CD14-positive monocyte (primary cell): ENCODE measurements around the gene CPB2. TPM values are rescaled to one million over a fixed set of nuclear protein-coding genes. Genes with fewer than 3 reads are reported as not detected.

Experiments used
- DNase-seq, 3 donors: peaks; one replicate each; pipeline ENCODE4 v3.0.0-alpha.2; 2011 to 2022
- H2AFZ ChIP-seq: 2 replicates; pipeline ENCODE4 v1.6.0; 2012; ENCODE audit warnings: mild to moderate bottlenecking, low read depth, low read length, inconsistent platforms; ENCODE audit not compliant: insufficient read depth, poor library complexity, severe bottlenecking
- H3K27ac ChIP-seq, 2 donors: 1 replicate in 1 of 2; 2 replicates in 1 of 2; pipeline ENCODE4 v1.5.1; 2012 to 2013; ENCODE audit warnings: low read length in 2 of 2, control low read depth in 1 of 2, inconsistent platforms in 1 of 2, low read depth in 1 of 2, mild to moderate bottlenecking in 1 of 2
- H3K27me3 ChIP-seq, 2 donors: one replicate each; pipeline versions ENCODE4 v1.6.0 to v1.6.1; 2011 to 2013; ENCODE audit warnings: low read length in 2 of 2; ENCODE audit not compliant: control insufficient read depth in 2 of 2, insufficient read depth in 2 of 2
- H3K36me3 ChIP-seq, 2 donors: replicated peaks in 1 of 2; 1 replicate in 1 of 2; 2 replicates in 1 of 2; pipeline versions ENCODE4 v1.5.1 to v1.6.1; 2012 to 2013; ENCODE audit warnings: low read length in 2 of 2, control low read depth in 1 of 2, inconsistent platforms in 1 of 2, mild to moderate bottlenecking in 1 of 2; ENCODE audit not compliant: insufficient read depth in 2 of 2, control insufficient read depth in 1 of 2
- H3K4me1 ChIP-seq, 2 donors: 1 replicate in 1 of 2; 2 replicates in 1 of 2; pipeline versions ENCODE4 v1.5.1 to v1.6.1; 2012 to 2013; ENCODE audit warnings: low read length in 2 of 2, control low read depth in 1 of 2, inconsistent platforms in 1 of 2, mild to moderate bottlenecking in 1 of 2, moderate library complexity in 1 of 2; ENCODE audit not compliant: insufficient read depth in 2 of 2, control insufficient read depth in 1 of 2
- H3K4me2 ChIP-seq: replicated peaks from 2 replicates; pipeline ENCODE3; 2012; ENCODE audit warnings: low read length, moderate library complexity, mild to moderate bottlenecking; ENCODE audit not compliant: poor library complexity, severe bottlenecking; ENCODE audit errors: extremely low read depth
- H3K4me3 ChIP-seq, 3 experiments: fragments of 200-600 bp in 1 of 3; sonication (generic) in 1 of 3; replicated peaks in 1 of 3; 1 replicate in 2 of 3; 2 replicates in 1 of 3; pipeline ENCODE4 v1.5.1; 2011 to 2013; ENCODE audit warnings: low read length in 3 of 3, mild to moderate bottlenecking in 3 of 3, control low read depth in 2 of 3, low read depth in 2 of 3, inconsistent platforms in 1 of 3, moderate library complexity in 1 of 3
- H3K79me2 ChIP-seq: 2 replicates; pipeline ENCODE4 v1.6.0; 2012; ENCODE audit warnings: mild to moderate bottlenecking, control low read depth, inconsistent platforms, low read length, moderate library complexity; ENCODE audit not compliant: insufficient read depth
- H3K9ac ChIP-seq: 2 replicates; pipeline ENCODE4 v1.6.0; 2017; ENCODE audit warnings: low read length, mild to moderate bottlenecking; ENCODE audit not compliant: insufficient read depth, poor library complexity, severe bottlenecking
- H3K9me3 ChIP-seq, 2 donors: replicated peaks in 1 of 2; 1 replicate in 1 of 2; 2 replicates in 1 of 2; pipeline versions ENCODE4 v1.5.1 to v1.6.1; 2012 to 2013; ENCODE audit warnings: low read length in 2 of 2, control low read depth in 1 of 2; ENCODE audit not compliant: control insufficient read depth in 1 of 2, insufficient read depth in 1 of 2
- H4K20me1 ChIP-seq: 2 replicates; pipeline ENCODE4 v1.6.0; 2012; ENCODE audit warnings: mild to moderate bottlenecking, low read length, control low read depth, moderate library complexity; ENCODE audit not compliant: insufficient read depth
- H3K27ac Mint-ChIP-seq, 7 donors: one replicate each; pipeline ENCODE4 v1.8.0; 2020; ENCODE audit warnings: mild to moderate bottlenecking in 7 of 7, mixed read lengths in 7 of 7, moderate library complexity in 6 of 7, inconsistent platforms in 2 of 7
- H3K27me3 Mint-ChIP-seq, 3 donors: one replicate each; pipeline ENCODE4 v1.8.0; 2021 to 2022; ENCODE audit warnings: low read depth in 3 of 3, mild to moderate bottlenecking in 3 of 3, mixed read lengths in 3 of 3, moderate library complexity in 3 of 3, inconsistent platforms in 1 of 3
- H3K36me3 Mint-ChIP-seq, 2 donors: one replicate each; pipeline ENCODE4 v1.8.0; 2020; ENCODE audit warnings: mixed read lengths in 2 of 2, inconsistent platforms in 1 of 2, mild to moderate bottlenecking in 1 of 2
- H3K4me1 Mint-ChIP-seq: one replicate; pipeline ENCODE4 v1.8.0; 2020; ENCODE audit warnings: mild to moderate bottlenecking, mixed read lengths
- H3K4me3 Mint-ChIP-seq, 2 donors: one replicate each; pipeline ENCODE4 v1.8.0; 2020; ENCODE audit warnings: mild to moderate bottlenecking in 2 of 2, mixed read lengths in 2 of 2, moderate library complexity in 1 of 2
- H3K9me3 Mint-ChIP-seq, 7 donors: one replicate each; pipeline ENCODE4 v1.8.0; 2020 to 2022; ENCODE audit warnings: mixed read lengths in 7 of 7, mild to moderate bottlenecking in 6 of 7, moderate library complexity in 6 of 7, inconsistent platforms in 2 of 7
- CTCF ChIP-seq: fragments of 200-600 bp; IDR thresholded peaks from one replicate; pipeline ENCODE4 v1.8.0; 2022; ENCODE audit warnings: antibody characterized with exemption, mild to moderate bottlenecking
- WGBS: methylation state at CpG from one replicate; pipeline ENCODE4 v1.1.5; 2013; ENCODE audit warnings: missing lambda C conversion rate; ENCODE audit not compliant: insufficient coverage; 5-methylcytosine and 5-hydroxymethylcytosine counted together
- intact Hi-C, 2 donors: fragments of 100-400 bp; cut with micrococcal nuclease; formaldehyde crosslinking; loops; one replicate each; pipeline versions ENCODE4 v1.15.0 to v1.15.1; 2023
- polyA plus RNA-seq, 3 donors: library from polyadenylated mRNA; depleted of rRNA in 1 of 3; unstranded in 2 of 3; stranded (reverse) in 1 of 3; fragments of 300-500 nt in 2 of 3; fragments of >200 nt in 1 of 3; fragmentation: Illumina TruSeq in 2 of 3; gene quantifications; 1 replicate in 2 of 3; 2 replicates in 1 of 3; pipeline ENCODE4 v1.2.3, GENCODE V29; 2012 to 2021

Gene CPB2
- polyA plus RNA-seq, 3 donors, result 0.15 to 0.18 TPM; not detected in 1

- Histone ChIP-seq H3K9me3 (no peaks in the 10 kb centered on the region), H3K27me3 (no peaks in the 10 kb centered on the region), H3K4me3 (no peak overlapping the region), H3K4me1 (peaks cover 4 to 11% of the 10 kb centered on the region in 2 donors), H3K36me3 (no peaks in the 10 kb centered on the region), H3K9ac (no peak overlapping the region), H2AFZ (no peak overlapping the region), H3K79me2 (no peaks in the 10 kb centered on the region), H3K4me2 (no peak overlapping the region), H3K27ac (peak overlapping the region in 1 of 2 donors; percentile 49), H4K20me1 (no peaks in the 10 kb centered on the region)
- peaks cover 0 to 3% (median 2%) of the 10 kb centered on the region in 3 donors for H3K27me3 Mint-ChIP-seq
- WGBS, result 60% methylated on average over 3 of the region's 9 CpGs
- intact Hi-C loops, result no loop called here
- peak overlapping the region in 6 of 7 donors; percentile 67 to 92 (median 84) for H3K27ac Mint-ChIP-seq
- no peak overlapping the region for H3K4me3 Mint-ChIP-seq
- H3K4me1 Mint-ChIP-seq, result peaks cover 14% of the 10 kb centered on the region
- no peak for TF ChIP-seq CTCF
- DNase-seq, result peak; percentile 39 to 72 (median 65)
- peaks cover 0 to 5% (median 2%) of the 10 kb centered on the region in 7 donors for H3K9me3 Mint-ChIP-seq
- no peaks in the 10 kb centered on the region for H3K36me3 Mint-ChIP-seq
Observed at GRCh38 chr13:46114613-46115012, 9.8 kb upstream of the CPB2 start.

- H2AFZ ChIP-seq, result no peak overlapping the region
- 75% methylated on average over 2 of the region's 2 CpGs for WGBS
- no peak overlapping the region for H3K4me3 Mint-ChIP-seq
Observed at GRCh38 chr13:46113596-46113995, 8.8 kb upstream of the CPB2 start.

More at GRCh38 chr13:46113596-46113995, 8.8 kb upstream of the CPB2 start:
- no peaks in the 10 kb centered on the region for H4K20me1 ChIP-seq
- H3K9me3 Mint-ChIP-seq, result peaks cover 0 to 5% (median 2%) of the 10 kb centered on the region in 7 donors
- H3K4me1 Mint-ChIP-seq, result peaks cover 14% of the 10 kb centered on the region
- no peak for TF ChIP-seq CTCF
- peaks cover 0 to 3% (median 2%) of the 10 kb centered on the region in 3 donors for H3K27me3 Mint-ChIP-seq
- H3K9ac ChIP-seq, result no peak overlapping the region
- H3K4me2 ChIP-seq, result no peak overlapping the region
- no peaks in the 10 kb centered on the region for H3K36me3 Mint-ChIP-seq
- peak overlapping the region in 6 of 7 donors; percentile 61 to 91 (median 84) for H3K27ac Mint-ChIP-seq
- H3K36me3 ChIP-seq, result no peaks in the 10 kb centered on the region
- H3K27me3 ChIP-seq, result no peaks in the 10 kb centered on the region
- H3K27ac ChIP-seq, result no peak overlapping the region
- peaks cover 4 to 11% of the 10 kb centered on the region in 2 donors for H3K4me1 ChIP-seq
- H3K9me3 ChIP-seq, result no peaks in the 10 kb centered on the region
- intact Hi-C loops, result no loop called here
- H3K79me2 ChIP-seq, result no peaks in the 10 kb centered on the region
- peak; percentile 70 to 93 (median 84) for DNase-seq
- H3K4me3 ChIP-seq, result no peak overlapping the region
